ENCODE data around the gene LCAT.
"Not testable (repeated sequence)": the region's sequence is repeated elsewhere in the genome, so short reads cannot be mapped to it uniquely, and the experiment has no call there.

LCAT gene

GRCh38 chr16:67977469-67978227, 33.7 kb upstream of the LCAT start:
- Histone ChIP-seq H3K27ac (no peak overlapping the region), H3K4me3 (ENCODE audit: low read depth in 1 of 2, low read length in 1 of 2) (no peak overlapping the region), H3K27me3 (no peaks in the 10 kb centered on the region), H3K36me3 (peaks cover 11% of the 10 kb centered on the region), H3K4me1 (ENCODE audit: control insufficient read depth in 1 of 2, insufficient read depth in 1 of 2, low read depth in 1 of 2, low read length in 1 of 2) (no peaks in the 10 kb centered on the region), H3K9me3 (no peaks in the 10 kb centered on the region)
- no peak for TF ChIP-seq CTCF (IDR thresholded peaks at IDR 0.05)

GRCh38 chr16:67977005-67977404, 33.1 kb upstream of the LCAT start:
- Histone ChIP-seq H3K4me3 (ENCODE audit: low read depth in 1 of 2, low read length in 1 of 2) (no peak overlapping the region), H3K27ac (no peak overlapping the region), H3K9me3 (no peaks in the 10 kb centered on the region), H3K4me1 (ENCODE audit: control insufficient read depth in 1 of 2, insufficient read depth in 1 of 2, low read depth in 1 of 2, low read length in 1 of 2) (no peaks in the 10 kb centered on the region), H3K27me3 (no peaks in the 10 kb centered on the region), H3K36me3 (peaks cover 8% of the 10 kb centered on the region)
- TF ChIP-seq CTCF (IDR thresholded peaks at IDR 0.05): no peak

- H3K4me3 ChIP-seq (ENCODE audit: low read depth in 1 of 2, low read length in 1 of 2): no peak overlapping the region
- peaks cover 8% of the 10 kb centered on the region for H3K36me3 ChIP-seq
- no peaks in the 10 kb centered on the region for H3K4me1 ChIP-seq (ENCODE audit: control insufficient read depth in 1 of 2, insufficient read depth in 1 of 2, low read depth in 1 of 2, low read length in 1 of 2)
- no peak for TF ChIP-seq CTCF (IDR thresholded peaks at IDR 0.05)
- no peak overlapping the region for H3K27ac ChIP-seq
- H3K27me3 ChIP-seq: no peaks in the 10 kb centered on the region
- no peaks in the 10 kb centered on the region for H3K9me3 ChIP-seq
Observed at GRCh38 chr16:67976205-67976604, 32.3 kb upstream of the LCAT start.

- Histone ChIP-seq H3K4me1 (ENCODE audit: control insufficient read depth in 1 of 2, insufficient read depth in 1 of 2, low read depth in 1 of 2, low read length in 1 of 2) (no peaks in the 10 kb centered on the region), H3K4me3 (ENCODE audit: low read depth in 1 of 2, low read length in 1 of 2) (no peak overlapping the region), H3K27ac (no peak overlapping the region), H3K36me3 (peaks cover 8% of the 10 kb centered on the region), H3K27me3 (peaks cover 1% of the 10 kb centered on the region), H3K9me3 (no peaks in the 10 kb centered on the region)
- no peak for TF ChIP-seq CTCF (IDR thresholded peaks at IDR 0.05)
Observed at GRCh38 chr16:67975321-67976105, 31.6 kb upstream of the LCAT start.

- Histone ChIP-seq H3K27me3 (peaks cover 26% of the 10 kb centered on the region), H3K4me1 (ENCODE audit: control insufficient read depth in 1 of 2, insufficient read depth in 1 of 2, low read depth in 1 of 2, low read length in 1 of 2) (peaks cover 11 to 14% of the 10 kb centered on the region in 2 experiments)
- not testable (repeated sequence) for H3K27ac ChIP-seq; H3K36me3 ChIP-seq; H3K9me3 ChIP-seq; H3K4me3 ChIP-seq (ENCODE audit: low read depth in 1 of 2, low read length in 1 of 2)
Observed at GRCh38 chr16:67972285-67972684, 28.4 kb upstream of the LCAT start.

GRCh38 chr16:67971111-67971510, 27.2 kb upstream of the LCAT start:
- Histone ChIP-seq H3K27me3 (peaks cover 37% of the 10 kb centered on the region), H3K9me3 (no peaks in the 10 kb centered on the region), H3K27ac (no peak overlapping the region), H3K4me3 (ENCODE audit: low read depth in 1 of 2, low read length in 1 of 2) (no peak overlapping the region), H3K4me1 (ENCODE audit: control insufficient read depth in 1 of 2, insufficient read depth in 1 of 2, low read depth in 1 of 2, low read length in 1 of 2) (peaks cover 20% of the 10 kb centered on the region in 2 experiments), H3K36me3 (peaks cover 3% of the 10 kb centered on the region)
- no peak for TF ChIP-seq CTCF (IDR thresholded peaks at IDR 0.05)
